ENCODE data around the gene SDF2L1.
"Not testable (repeated sequence)": the region's sequence is repeated elsewhere in the genome, so short reads cannot be mapped to it uniquely, and the experiment has no call there.

The SDF2L1 gene

DNA sequence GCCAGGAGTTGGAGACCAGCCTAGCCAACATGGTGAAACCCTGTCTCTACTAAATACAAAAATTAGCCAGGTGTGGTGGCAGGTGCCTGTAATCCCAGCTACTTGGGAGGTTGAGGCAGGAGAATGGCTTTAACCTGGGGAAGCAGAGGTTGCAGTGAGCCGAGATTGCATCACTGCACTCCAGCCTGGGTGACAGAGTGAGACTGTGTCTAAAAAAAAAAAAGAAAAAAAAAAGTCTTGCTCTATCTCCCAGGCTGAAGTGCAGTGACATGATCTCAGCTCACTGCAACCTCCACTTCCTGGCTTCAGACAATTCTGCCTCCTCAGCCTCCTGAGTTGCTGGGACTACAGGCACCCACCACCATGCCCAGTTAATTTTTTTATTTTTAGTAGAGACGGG lies 4.7 kb upstream of the SDF2L1 start:
- DNase-seq (ENCODE audit: low spot score in 2 of 2); H3K36me3 ChIP-seq (replicated peaks); H3K4me3 ChIP-seq; H3K9me3 ChIP-seq; in situ Hi-C loops (cut with MboI; ENCODE audit: low sequenced_read_pairs); H3K27me3 ChIP-seq (ENCODE audit: low read depth); H3K4me1 ChIP-seq: not testable (repeated sequence)

DNA sequence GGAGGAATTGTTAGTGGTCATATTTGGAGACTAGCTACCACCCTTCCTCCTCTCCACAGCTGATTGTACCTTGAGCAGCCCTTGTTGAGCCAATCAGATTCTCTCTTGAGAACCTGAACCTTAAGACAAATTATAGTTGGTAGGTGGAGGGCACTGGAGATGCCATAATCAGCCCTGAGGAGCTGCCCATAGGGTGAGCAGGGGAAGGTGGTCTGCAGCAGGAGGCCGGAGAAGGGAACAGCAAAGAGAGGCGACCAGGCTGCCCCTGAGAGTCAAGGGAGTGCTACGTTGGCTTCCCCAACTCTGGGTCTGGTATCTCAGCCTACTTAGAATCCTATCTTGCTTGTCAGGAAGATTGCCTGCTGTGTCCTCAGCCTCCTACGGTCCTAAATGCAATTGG lies 2.7 kb upstream of the SDF2L1 start:
- Histone ChIP-seq H3K4me3 (no peak overlapping the region), H3K36me3 (replicated peaks) (peaks cover 13% of the 10 kb centered on the region), H3K4me1 (peaks cover 9% of the 10 kb centered on the region), H3K9me3 (no peaks in the 10 kb centered on the region), H3K27me3 (ENCODE audit: low read depth) (no peaks in the 10 kb centered on the region)
- in situ Hi-C loops (cut with MboI; ENCODE audit: low sequenced_read_pairs), result no loop called here
- no peak for DNase-seq (ENCODE audit: low spot score in 2 of 2)

DNA sequence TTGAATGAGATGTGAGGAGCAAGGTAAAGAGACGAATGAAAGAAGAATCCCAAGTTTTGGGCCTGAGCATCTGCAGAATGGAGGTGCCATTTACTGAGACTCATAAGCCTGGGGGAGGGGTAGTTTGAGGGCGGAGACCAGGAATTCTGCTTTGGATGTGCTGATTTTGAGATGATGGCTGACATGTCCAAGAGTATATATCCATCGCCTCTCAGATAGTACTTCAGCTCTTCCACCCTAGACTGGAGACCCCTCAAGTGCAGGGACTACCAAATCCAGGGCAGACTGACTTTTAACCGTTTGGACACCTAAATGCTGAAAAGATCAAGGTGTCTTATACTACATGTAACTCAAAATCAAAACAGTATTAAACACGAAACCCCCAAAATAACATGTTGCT lies 1.3 kb upstream of the SDF2L1 start:
- in situ Hi-C loops (cut with MboI; ENCODE audit: low sequenced_read_pairs), result no loop called here

DNA sequence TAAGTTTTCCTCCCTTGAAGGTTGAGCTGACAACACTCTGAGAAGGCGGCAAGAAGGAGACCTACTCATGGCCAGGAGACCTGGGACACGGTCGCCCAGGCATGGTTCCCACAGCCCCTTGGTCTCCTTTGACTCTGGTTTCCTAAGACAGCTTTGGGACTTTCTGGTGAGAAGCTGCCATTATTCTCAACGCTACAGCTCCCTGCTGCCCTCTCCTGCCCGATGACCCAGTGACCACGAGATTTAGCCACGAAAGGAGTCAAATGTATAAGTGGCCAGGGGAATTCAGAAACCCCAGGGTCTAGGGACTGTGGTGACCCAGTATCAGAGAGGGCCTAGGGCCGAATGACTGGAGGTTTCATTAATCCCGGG lies 699 bp upstream of the SDF2L1 start:
- H3K27me3 ChIP-seq (ENCODE audit: low read depth), result no peaks in the 10 kb centered on the region
- H3K9me3 ChIP-seq, result no peaks in the 10 kb centered on the region
- in situ Hi-C loops (cut with MboI; ENCODE audit: low sequenced_read_pairs), result no loop called here
- peaks cover 25% of the 10 kb centered on the region for H3K36me3 ChIP-seq (replicated peaks)
- peaks cover 10% of the 10 kb centered on the region for H3K4me1 ChIP-seq
- peak overlapping the region; percentile 75 for H3K4me3 ChIP-seq
- peak; percentile 28 to 60 for DNase-seq (ENCODE audit: low spot score in 2 of 2)

More for the DNA sequence above, 1.3 kb upstream of the SDF2L1 start:
- Histone ChIP-seq H3K9me3 (no peaks in the 10 kb centered on the region), H3K4me3 (no peak overlapping the region), H3K4me1 (peaks cover 9% of the 10 kb centered on the region), H3K27me3 (ENCODE audit: low read depth) (no peaks in the 10 kb centered on the region), H3K36me3 (replicated peaks) (peaks cover 21% of the 10 kb centered on the region)
- DNase-seq (ENCODE audit: low spot score in 2 of 2), result no peak

DNA sequence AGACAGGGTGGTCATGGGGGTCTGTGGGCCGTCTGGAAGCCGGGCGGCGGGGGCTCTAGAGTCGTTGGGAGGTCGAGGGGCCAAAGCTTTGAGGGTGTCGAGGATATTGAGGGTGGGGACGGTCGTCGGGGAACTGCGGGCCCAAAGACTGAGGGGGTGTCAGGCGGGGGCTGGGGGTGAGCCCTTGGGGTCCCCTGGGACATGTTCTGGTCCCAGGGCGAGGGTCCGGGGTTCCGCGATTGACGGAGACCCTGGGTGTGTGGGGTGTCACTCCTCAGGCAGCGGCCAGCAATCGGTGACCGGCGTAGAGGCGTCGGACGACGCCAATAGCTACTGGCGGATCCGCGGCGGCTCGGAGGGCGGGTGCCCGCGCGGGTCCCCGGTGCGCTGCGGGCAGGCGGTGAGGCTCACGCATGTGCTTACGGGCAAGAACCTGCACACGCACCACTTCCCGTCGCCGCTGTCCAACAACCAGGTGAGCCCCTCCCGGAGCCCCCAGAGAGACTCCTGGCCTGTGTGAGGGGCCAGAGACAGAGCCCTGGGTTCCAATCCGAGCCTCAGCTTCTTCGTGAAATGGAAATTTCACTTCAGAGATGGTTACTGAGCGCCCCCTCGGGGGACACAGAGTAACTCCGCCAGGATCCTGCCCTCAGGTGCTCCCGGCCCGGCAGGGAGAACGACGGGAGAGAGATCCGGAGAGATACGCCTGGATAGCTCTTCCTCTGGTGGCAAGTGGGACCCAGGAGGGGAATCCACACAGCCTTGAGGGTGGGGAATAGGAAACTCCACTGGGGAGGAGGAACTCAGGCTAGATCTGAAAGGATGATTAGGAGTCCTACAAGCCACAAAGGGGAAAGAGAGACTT lies 714 bp downstream of the SDF2L1 start:
- in situ Hi-C loops (cut with MboI; ENCODE audit: low sequenced_read_pairs), result no loop called here
- peaks cover 11% of the 10 kb centered on the region for H3K4me1 ChIP-seq
- peaks cover 34% of the 10 kb centered on the region for H3K36me3 ChIP-seq (replicated peaks)
- no peaks in the 10 kb centered on the region for H3K27me3 ChIP-seq (ENCODE audit: low read depth)
- H3K9me3 ChIP-seq, result no peaks in the 10 kb centered on the region
- peak overlapping the region; percentile 75 for H3K4me3 ChIP-seq
- DNase-seq (ENCODE audit: low spot score in 2 of 2), result peak; percentile 77 to 85

DNA sequence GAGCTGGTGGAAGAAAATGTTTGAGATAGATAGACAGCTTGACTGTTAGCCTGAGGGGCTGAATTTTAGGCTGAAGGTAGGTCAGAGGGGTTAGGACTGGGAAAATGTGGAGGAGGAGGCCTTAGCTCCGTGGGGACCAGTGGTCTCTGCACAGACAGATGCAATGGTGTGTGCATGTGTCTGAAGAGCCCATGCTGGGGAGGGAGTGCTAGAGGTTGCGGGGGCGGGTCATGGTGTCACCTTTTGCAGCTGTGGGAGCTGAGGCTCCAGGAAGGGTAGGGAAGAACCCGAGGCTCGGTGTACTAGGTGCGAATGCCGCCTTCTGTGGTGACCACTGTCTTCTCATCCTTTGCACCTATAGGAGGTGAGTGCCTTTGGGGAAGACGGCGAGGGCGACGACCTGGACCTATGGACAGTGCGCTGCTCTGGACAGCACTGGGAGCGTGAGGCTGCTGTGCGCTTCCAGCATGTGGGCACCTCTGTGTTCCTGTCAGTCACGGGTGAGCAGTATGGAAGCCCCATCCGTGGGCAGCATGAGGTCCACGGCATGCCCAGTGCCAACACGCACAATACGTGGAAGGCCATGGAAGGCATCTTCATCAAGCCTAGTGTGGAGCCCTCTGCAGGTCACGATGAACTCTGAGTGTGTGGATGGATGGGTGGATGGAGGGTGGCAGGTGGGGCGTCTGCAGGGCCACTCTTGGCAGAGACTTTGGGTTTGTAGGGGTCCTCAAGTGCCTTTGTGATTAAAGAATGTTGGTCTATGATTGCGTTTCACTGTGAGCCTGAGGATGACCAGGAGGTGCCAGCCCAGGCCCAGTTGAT lies 1.6 kb downstream of the SDF2L1 start:
- peaks cover 36% of the 10 kb centered on the region for H3K36me3 ChIP-seq (replicated peaks)
- H3K27me3 ChIP-seq (ENCODE audit: low read depth), result no peaks in the 10 kb centered on the region
- no peak for DNase-seq (ENCODE audit: low spot score in 2 of 2)
- peaks cover 11% of the 10 kb centered on the region for H3K4me1 ChIP-seq
- H3K9me3 ChIP-seq, result no peaks in the 10 kb centered on the region
- peak overlapping the region; percentile 75 for H3K4me3 ChIP-seq
- in situ Hi-C loops (cut with MboI; ENCODE audit: low sequenced_read_pairs), result no loop called here

DNA sequence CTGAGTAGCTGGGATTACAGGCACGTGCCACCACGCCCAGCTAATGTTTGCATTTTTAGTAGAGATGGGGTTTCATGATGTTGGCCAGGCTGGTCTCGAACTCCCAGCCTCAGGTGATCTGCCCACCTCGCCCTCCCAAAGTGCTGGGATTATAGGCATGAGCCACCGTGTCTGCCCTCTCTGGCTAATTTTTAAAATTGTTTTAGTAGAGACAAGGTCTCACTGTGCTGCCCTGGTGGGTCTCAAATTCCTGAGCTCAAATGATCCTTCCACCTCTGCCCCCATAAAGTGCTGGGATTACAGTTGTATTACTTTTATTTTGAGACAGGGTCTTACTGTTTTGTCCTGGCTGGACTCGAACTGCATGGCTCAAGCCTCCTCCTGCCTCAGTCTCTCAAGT lies 3.4 kb downstream of the SDF2L1 start:
- in situ Hi-C loops (cut with MboI; ENCODE audit: low sequenced_read_pairs); DNase-seq (ENCODE audit: low spot score in 2 of 2): not testable (repeated sequence)

DNA sequence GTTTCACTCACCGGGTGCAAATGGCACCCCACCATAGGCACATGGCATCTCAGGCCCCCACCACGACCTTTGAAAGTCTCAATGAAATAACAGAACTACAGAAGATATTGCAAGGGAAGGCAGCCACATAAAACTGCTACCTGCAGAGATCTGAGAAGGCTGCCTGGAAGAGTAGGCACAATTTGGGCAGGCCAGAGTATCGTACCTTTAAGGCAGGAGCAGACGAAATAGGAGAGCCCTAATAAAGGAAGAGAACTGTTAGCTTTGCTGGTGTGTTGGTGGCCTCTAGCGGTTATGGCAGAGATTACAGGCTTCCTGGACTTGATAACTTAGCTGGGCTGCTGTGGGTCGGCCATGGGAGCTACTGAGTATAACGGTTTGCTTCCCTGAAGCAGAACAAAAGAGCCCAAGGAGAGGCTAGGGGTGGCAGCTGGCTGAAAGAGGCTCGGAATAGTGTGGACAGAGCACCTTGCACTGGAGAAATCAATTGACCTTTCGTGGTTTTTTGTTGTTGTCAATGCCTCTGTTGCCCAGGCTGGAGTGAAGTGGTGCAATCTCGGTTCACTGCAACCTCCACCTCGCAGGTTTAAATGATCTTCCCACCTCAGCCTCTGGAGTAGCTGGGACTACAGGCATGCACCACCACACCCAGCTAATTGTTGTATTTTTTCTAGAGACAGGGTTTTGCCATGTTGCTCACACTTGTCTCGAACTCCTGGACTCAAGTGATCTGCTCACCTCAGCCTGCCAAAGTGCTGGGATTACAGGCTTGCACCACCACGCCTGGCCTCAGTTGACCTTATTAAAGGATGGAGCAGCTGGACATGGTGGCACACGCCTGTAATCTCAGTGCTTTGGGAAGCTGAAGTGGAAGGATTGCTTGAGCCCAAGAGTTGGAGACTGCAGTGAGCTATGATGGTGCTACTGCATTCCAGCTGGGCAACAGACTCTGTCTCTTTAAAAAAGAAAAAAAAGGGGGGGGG lies 4.8 kb downstream of the SDF2L1 start:
- DNase-seq (ENCODE audit: low spot score in 2 of 2), result peak; percentile 75 to 83
- Histone ChIP-seq H3K36me3 (replicated peaks) (peaks cover 47% of the 10 kb centered on the region), H3K9me3 (no peaks in the 10 kb centered on the region), H3K4me3 (no peak overlapping the region), H3K27me3 (ENCODE audit: low read depth) (no peaks in the 10 kb centered on the region), H3K4me1 (peaks cover 11% of the 10 kb centered on the region)
- in situ Hi-C loops (cut with MboI; ENCODE audit: low sequenced_read_pairs), result no loop called here

More for the DNA sequence above, 3.4 kb downstream of the SDF2L1 start:
- Histone ChIP-seq H3K4me1 (peaks cover 11% of the 10 kb centered on the region), H3K36me3 (replicated peaks) (peaks cover 44% of the 10 kb centered on the region)
- H3K4me3 ChIP-seq; H3K27me3 ChIP-seq (ENCODE audit: low read depth); H3K9me3 ChIP-seq: not testable (repeated sequence)

DNA sequence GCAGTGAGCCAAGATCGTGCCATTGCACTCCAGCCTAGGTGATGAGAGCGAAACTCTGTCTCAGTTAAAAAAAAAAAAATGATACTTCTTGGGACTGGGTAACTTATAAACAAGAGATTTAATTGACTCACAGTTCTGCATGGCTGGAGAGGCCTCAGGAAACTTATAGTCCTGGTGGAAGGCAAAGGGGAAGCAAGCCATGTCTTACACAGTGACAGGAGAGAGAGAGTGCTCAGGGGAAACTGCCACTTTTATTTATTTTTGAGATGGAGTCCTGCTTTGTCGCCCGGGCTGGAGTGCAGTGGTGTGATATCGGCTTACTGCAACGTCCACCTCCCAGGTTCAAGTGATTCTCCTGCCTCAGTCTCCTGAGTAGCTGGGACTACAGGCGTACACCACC lies 8.2 kb downstream of the SDF2L1 start:
- in situ Hi-C loops (cut with MboI; ENCODE audit: low sequenced_read_pairs), result no loop called here
- no peaks in the 10 kb centered on the region for H3K9me3 ChIP-seq
- no peak for DNase-seq (ENCODE audit: low spot score in 2 of 2)
- no peak overlapping the region for H3K4me3 ChIP-seq
- H3K4me1 ChIP-seq, result peaks cover 14% of the 10 kb centered on the region
- H3K36me3 ChIP-seq (replicated peaks), result peaks cover 52% of the 10 kb centered on the region
- no peaks in the 10 kb centered on the region for H3K27me3 ChIP-seq (ENCODE audit: low read depth)

DNA sequence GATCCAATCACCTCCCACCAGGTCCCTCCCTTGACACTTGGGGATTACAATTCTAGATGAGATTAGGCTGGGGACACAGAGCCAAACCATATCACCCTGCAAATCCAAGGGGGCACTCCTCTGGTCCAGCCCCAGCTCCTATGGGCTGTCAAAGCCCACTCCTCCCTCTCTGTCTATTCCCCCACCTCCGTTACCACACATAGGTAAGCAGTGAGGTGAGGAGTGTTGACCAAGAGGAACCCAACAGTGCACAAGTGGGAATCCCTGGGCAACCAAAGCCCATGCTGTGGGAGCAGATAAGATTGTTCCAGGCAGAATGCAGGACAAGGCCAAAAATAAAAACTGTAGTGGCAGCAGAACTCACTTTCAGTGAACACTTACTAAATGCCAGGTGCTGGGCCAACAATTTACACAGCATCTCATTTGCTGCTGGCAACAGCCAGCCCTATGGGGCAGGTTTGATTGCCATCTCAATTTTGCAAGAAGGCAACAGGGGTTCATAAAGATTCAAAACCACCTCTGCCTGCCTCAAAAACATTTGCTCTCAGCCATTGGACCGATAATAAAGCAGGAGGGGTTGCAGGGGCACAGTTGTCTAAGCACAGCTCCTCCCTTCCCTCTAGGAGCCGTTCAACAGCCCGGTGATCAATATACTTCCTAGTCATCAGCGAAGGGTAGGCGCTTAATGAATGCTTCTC lies 8.9 kb downstream of the SDF2L1 start:
- no peak for DNase-seq (ENCODE audit: low spot score in 2 of 2)
- Histone ChIP-seq H3K36me3 (replicated peaks) (peaks cover 50% of the 10 kb centered on the region), H3K4me1 (peaks cover 14% of the 10 kb centered on the region), H3K27me3 (ENCODE audit: low read depth) (no peaks in the 10 kb centered on the region), H3K4me3 (peak overlapping the region; percentile 85), H3K9me3 (no peaks in the 10 kb centered on the region)
- in situ Hi-C loops (cut with MboI; ENCODE audit: low sequenced_read_pairs), result no loop called here

DNA sequence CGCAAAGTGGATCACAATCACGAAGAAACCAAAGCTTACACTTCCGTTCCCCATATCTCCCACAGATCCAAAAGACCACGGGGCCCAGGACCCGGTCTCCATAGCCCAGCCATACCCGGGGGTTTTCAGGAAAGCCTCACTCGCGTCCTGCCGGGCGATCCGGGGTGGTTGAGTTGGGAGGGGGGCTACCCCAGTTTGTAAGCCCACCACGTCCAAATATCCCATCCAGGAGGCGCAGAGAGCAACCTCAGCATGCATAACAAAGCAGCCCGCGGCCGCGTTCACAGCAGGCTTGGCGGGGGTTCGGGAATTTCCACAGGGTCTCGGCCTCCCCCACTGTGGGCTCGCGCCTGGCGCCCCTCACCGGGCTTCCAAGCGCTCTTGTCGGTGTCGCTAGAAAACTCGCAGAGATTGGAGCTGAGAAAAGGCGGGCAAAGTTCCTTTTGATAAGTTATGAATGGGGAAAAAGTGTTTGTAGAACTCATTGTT lies 9.5 kb downstream of the SDF2L1 start:
- peak overlapping the region; percentile 85 for H3K4me3 ChIP-seq
- no peak for DNase-seq (ENCODE audit: low spot score in 2 of 2)
- H3K9me3 ChIP-seq, result no peaks in the 10 kb centered on the region
- peaks cover 12% of the 10 kb centered on the region for H3K4me1 ChIP-seq
- H3K27me3 ChIP-seq (ENCODE audit: low read depth), result no peaks in the 10 kb centered on the region
- peaks cover 45% of the 10 kb centered on the region for H3K36me3 ChIP-seq (replicated peaks)
- in situ Hi-C loops (cut with MboI; ENCODE audit: low sequenced_read_pairs), result no loop called here

DNA sequence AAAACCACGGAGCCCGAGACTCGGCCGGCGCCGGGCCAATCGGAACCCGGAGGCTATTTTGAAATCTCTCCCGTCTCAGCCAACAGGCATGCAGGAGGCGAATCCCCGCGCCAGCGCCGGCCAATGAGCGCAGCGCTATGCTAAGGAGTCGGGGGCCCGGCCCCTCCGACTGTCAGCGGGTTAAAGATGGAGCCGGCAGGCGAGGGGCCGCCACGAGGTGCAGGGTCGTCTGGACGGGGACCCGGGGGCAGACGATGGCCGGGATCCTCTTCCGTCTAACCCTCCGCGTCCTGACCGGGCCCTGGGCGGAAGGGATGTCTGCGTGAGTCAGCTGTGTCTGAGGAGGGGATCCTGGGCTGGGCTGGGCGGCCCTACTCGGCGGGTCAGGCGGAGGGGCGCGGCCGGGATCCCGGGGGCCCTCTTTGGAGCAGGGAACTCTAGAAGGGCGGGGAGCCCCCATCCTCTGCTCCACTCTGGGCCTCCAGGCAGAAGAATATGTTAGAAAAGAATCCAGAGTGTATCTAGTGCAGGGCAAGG lies 10.0 kb downstream of the SDF2L1 start:
- H3K4me1 ChIP-seq, result peaks cover 16% of the 10 kb centered on the region
- peak; percentile 96 to 98 for DNase-seq (ENCODE audit: low spot score in 2 of 2)
- no peaks in the 10 kb centered on the region for H3K27me3 ChIP-seq (ENCODE audit: low read depth)
- in situ Hi-C loops (cut with MboI; ENCODE audit: low sequenced_read_pairs), result no loop called here
- H3K36me3 ChIP-seq (replicated peaks), result peaks cover 42% of the 10 kb centered on the region
- peak overlapping the region; percentile 85 for H3K4me3 ChIP-seq
- no peaks in the 10 kb centered on the region for H3K9me3 ChIP-seq
